SK-N-SH treated with all-trans-retinoic acid at 6 μM for 48 hours (cell line): Measurements from ENCODE around the gene VMAC.

Experiments
- ATAC-seq: fragments of 200-7000 bp; cut with Tn5 transposase; 3 replicates; pipeline ENCODE4 v1.9.1; 2020; ENCODE audit warnings: mild to moderate bottlenecking, moderate library complexity
- ARNTL ChIP-seq: fragments of 450-650 bp; formaldehyde crosslinking; IDR thresholded peaks from 2 replicates; pipeline ENCODE4 v1.5.0; 2020; ENCODE audit warnings: low read depth, mild to moderate bottlenecking, moderate library complexity, borderline replicate concordance
- BACH2 ChIP-seq: fragments of 250-450 bp; sonication (Bioruptor Pico); IDR thresholded peaks from 2 replicates; pipeline ENCODE4 v1.9.0; 2021; ENCODE audit warnings: mild to moderate bottlenecking, borderline replicate concordance
- CREB5 ChIP-seq: fragments of 250-450 bp; sonication (Bioruptor Pico); IDR thresholded peaks from 2 replicates; pipeline ENCODE4 v1.5.1; 2020; ENCODE audit warnings: low read depth, mild to moderate bottlenecking, moderate library complexity
- CSDC2 ChIP-seq: fragments of 250-450 bp; sonication (Bioruptor Pico); IDR thresholded peaks from 2 replicates; pipeline ENCODE4 v1.5.0; 2020; ENCODE audit warnings: mild to moderate bottlenecking, moderate library complexity
- CSRNP3 ChIP-seq: fragments of 250-450 bp; sonication (Bioruptor Pico); IDR thresholded peaks from 2 replicates; pipeline ENCODE4 v1.5.1; 2021; ENCODE audit warnings: mild to moderate bottlenecking, moderate library complexity
- ESRRG ChIP-seq: fragments of 250-450 bp; sonication (Bioruptor Pico); IDR thresholded peaks from 2 replicates; pipeline ENCODE4 v1.6.1; 2021; ENCODE audit warnings: mild to moderate bottlenecking
- ISL1 ChIP-seq: fragments of 250-450 bp; sonication (Bioruptor Pico); IDR thresholded peaks from 2 replicates; pipeline ENCODE4 v2.1.2; 2022; ENCODE audit warnings: mild to moderate bottlenecking, moderate library complexity
- PATZ1 ChIP-seq: fragments of 250-450 bp; sonication (Bioruptor Pico); IDR thresholded peaks from 2 replicates; pipeline ENCODE4 v1.8.0; 2020; ENCODE audit warnings: mild to moderate bottlenecking, moderate library complexity, borderline replicate concordance
- PPARA ChIP-seq: fragments of 250-450 bp; sonication (Bioruptor Pico); IDR thresholded peaks from 2 replicates; pipeline ENCODE4 v1.5.0; 2020; ENCODE audit warnings: mild to moderate bottlenecking, borderline replicate concordance
- RARB ChIP-seq: fragments of 250-450 bp; sonication (Bioruptor Pico); IDR thresholded peaks from 2 replicates; pipeline ENCODE4 v1.8.0; 2021; ENCODE audit warnings: mild to moderate bottlenecking, moderate library complexity
- SNAI2 ChIP-seq: fragments of 250-450 bp; sonication (Bioruptor Pico); IDR thresholded peaks from 2 replicates; pipeline ENCODE4 v1.5.0; 2020; ENCODE audit warnings: mild to moderate bottlenecking, moderate library complexity
- TCF4 ChIP-seq: fragments of 250-450 bp; sonication (Bioruptor Pico); IDR thresholded peaks from 2 replicates; pipeline ENCODE4 v1.8.0; 2021; ENCODE audit warnings: mild to moderate bottlenecking, moderate library complexity, borderline replicate concordance
- TOX ChIP-seq: fragments of 250-450 bp; sonication (Bioruptor Pico); IDR thresholded peaks from 2 replicates; pipeline ENCODE4 v1.8.0; 2021; ENCODE audit warnings: mild to moderate bottlenecking, moderate library complexity, borderline replicate concordance
- TSHZ2 ChIP-seq: fragments of 250-450 bp; sonication (Bioruptor Pico); IDR thresholded peaks from 2 replicates; pipeline ENCODE4 v1.5.0; 2020; ENCODE audit warnings: mild to moderate bottlenecking, moderate library complexity
- ZC3H10 ChIP-seq: fragments of 250-450 bp; sonication (Bioruptor Pico); IDR thresholded peaks from 2 replicates; pipeline ENCODE4 v1.5.1; 2021; ENCODE audit warnings: mild to moderate bottlenecking, moderate library complexity
- ZFP3 ChIP-seq: fragments of 250-450 bp; sonication (Bioruptor Pico); IDR thresholded peaks from 2 replicates; pipeline ENCODE4 v1.5.0; 2020; ENCODE audit warnings: mild to moderate bottlenecking, moderate library complexity
- ZFP30 ChIP-seq: fragments of 450-650 bp; formaldehyde crosslinking; IDR thresholded peaks from 2 replicates; pipeline ENCODE4 v1.5.0; 2022; ENCODE audit warnings: mild to moderate bottlenecking, moderate library complexity
- ZNF565 ChIP-seq: fragments of 450-650 bp; formaldehyde crosslinking; conservative IDR thresholded peaks from 2 replicates; pipeline ENCODE4 v1.5.0; 2020; ENCODE audit warnings: low read depth, mild to moderate bottlenecking, moderate library complexity
- ZNF70 ChIP-seq: fragments of 450-650 bp; formaldehyde crosslinking; IDR thresholded peaks from 2 replicates; pipeline ENCODE4 v1.5.0; 2020; ENCODE audit warnings: mild to moderate bottlenecking, moderate library complexity
- ZNF8 ChIP-seq: fragments of 450-650 bp; formaldehyde crosslinking; IDR thresholded peaks from 2 replicates; pipeline ENCODE4 v1.5.0; 2020; ENCODE audit warnings: mild to moderate bottlenecking, moderate library complexity

VMAC gene

GRCh38 chr19:5896365-5897076 is 8.2 kb upstream of the VMAC start:
- no peak for ATAC-seq
- TF ChIP-seq TOX (CRISPR knock-in tag) (no peak), PATZ1 (CRISPR knock-in tag) (no peak), ZNF8 (CRISPR knock-in tag) (no peak), SNAI2 (no peak), BACH2 (CRISPR knock-in tag) (no peak), CREB5 (CRISPR knock-in tag) (no peak), CSRNP3 (no peak)

- no peak for ATAC-seq
- TF ChIP-seq ZNF565 (no peak), ESRRG (no peak), TSHZ2 (no peak), ARNTL (CRISPR knock-in tag) (no peak), PPARA (CRISPR knock-in tag) (no peak), ZC3H10 (no peak), ZFP3 (CRISPR knock-in tag) (no peak), BACH2 (CRISPR knock-in tag) (no peak), CSRNP3 (no peak), ZNF8 (CRISPR knock-in tag) (no peak), TCF4 (CRISPR knock-in tag) (no peak), RARB (CRISPR knock-in tag) (no peak)
Measured at GRCh38 chr19:5897189-5897969, 7.3 kb upstream of the VMAC start.

- no peak for ATAC-seq
- TF ChIP-seq RARB (CRISPR knock-in tag) (no peak), ZFP30 (CRISPR knock-in tag) (no peak), ISL1 (CRISPR knock-in tag) (no peak), CREB5 (CRISPR knock-in tag) (no peak), ZNF70 (CRISPR knock-in tag) (no peak), CSDC2 (CRISPR knock-in tag) (no peak), ARNTL (CRISPR knock-in tag) (no peak), PATZ1 (CRISPR knock-in tag) (no peak)
Measured at GRCh38 chr19:5899728-5900526, 4.7 kb upstream of the VMAC start.
